CD4-positive, alpha-beta memory T cell (primary cell): ENCODE results near the gene ENO1. TPM values are rescaled to one million over a fixed set of nuclear protein-coding genes. Genes with fewer than 3 reads are reported as not detected.
"Not testable (repeated sequence)": the region's sequence is repeated elsewhere in the genome, so short reads cannot be mapped to it uniquely, and the experiment has no call there.

Experiments used
- CTCF ChIA-PET: fragments of 350-600 bp; sonication (Branson Sonifier 250); formaldehyde crosslinking; loops from one replicate; lab custom pipeline; 2021; ENCODE audit warnings: inconsistent platforms; ENCODE audit not compliant: partially characterized antibody; lab: Charles Lee
- POLR2A ChIA-PET: fragments of 350-600 bp; sonication (Branson Sonifier 250); formaldehyde crosslinking; loops from one replicate; lab custom pipeline; 2021; ENCODE audit not compliant: partially characterized antibody; lab: Charles Lee
- DNase-seq, 5 donors: peaks; one replicate each; pipeline versions ENCODE4 v3.0.0 to v3.0.0-alpha.2; 2020 to 2022; ENCODE audit warnings: mixed read lengths in 1 of 5
- H3K27ac ChIP-seq: one replicate; pipeline ENCODE4 v1.7.0; 2013; ENCODE audit warnings: low read depth, low read length
- H3K27me3 ChIP-seq: 2 replicates; pipeline ENCODE4 v1.7.0; 2013; ENCODE audit warnings: mild to moderate bottlenecking, low read length, moderate library complexity; ENCODE audit not compliant: insufficient read depth
- H3K36me3 ChIP-seq: 2 replicates; pipeline ENCODE4 v1.7.0; 2013; ENCODE audit warnings: mild to moderate bottlenecking, low read length, moderate library complexity; ENCODE audit not compliant: insufficient read depth
- H3K4me1 ChIP-seq: 2 replicates; pipeline ENCODE4 v1.7.0; 2013; ENCODE audit warnings: mild to moderate bottlenecking, low read length, moderate library complexity; ENCODE audit not compliant: insufficient read depth
- H3K4me3 ChIP-seq, 2 donors: one replicate each; pipeline ENCODE4 v1.7.0; 2013; ENCODE audit warnings: low read length in 2 of 2, mild to moderate bottlenecking in 1 of 2
- H3K9me3 ChIP-seq, 2 donors: one replicate each; pipeline ENCODE4 v1.7.0; 2013; ENCODE audit warnings: low read length in 2 of 2, control low read depth in 1 of 2; ENCODE audit not compliant: control insufficient read depth in 1 of 2
- H3K27ac Mint-ChIP-seq, 7 donors: one replicate each; pipeline ENCODE4 v1.8.0; 2020 to 2021; ENCODE audit warnings: mixed read lengths in 7 of 7, mild to moderate bottlenecking in 6 of 7, inconsistent platforms in 3 of 7, moderate library complexity in 3 of 7
- H3K27me3 Mint-ChIP-seq, 2 donors: one replicate each; pipeline ENCODE4 v1.8.0; 2020 to 2021; ENCODE audit warnings: mixed read lengths in 2 of 2
- H3K36me3 Mint-ChIP-seq, 2 donors: one replicate each; pipeline ENCODE4 v1.8.0; 2020 to 2021; ENCODE audit warnings: mixed read lengths in 2 of 2, inconsistent platforms in 1 of 2, mild to moderate bottlenecking in 1 of 2
- H3K4me1 Mint-ChIP-seq, 4 donors: one replicate each; pipeline ENCODE4 v1.8.0; 2020 to 2021; ENCODE audit warnings: mixed read lengths in 4 of 4, mild to moderate bottlenecking in 1 of 4
- H3K4me3 Mint-ChIP-seq, 8 donors: one replicate each; pipeline ENCODE4 v1.8.0; 2020 to 2021; ENCODE audit warnings: mixed read lengths in 8 of 8, mild to moderate bottlenecking in 7 of 8, moderate library complexity in 6 of 8, inconsistent platforms in 3 of 8
- H3K9me3 Mint-ChIP-seq, 8 donors: one replicate each; pipeline ENCODE4 v1.8.0; 2020 to 2021; ENCODE audit warnings: mixed read lengths in 8 of 8, mild to moderate bottlenecking in 5 of 8, inconsistent platforms in 3 of 8, moderate library complexity in 1 of 8
- intact Hi-C: fragments of 100-400 bp; cut with micrococcal nuclease; formaldehyde crosslinking; loops from one replicate; pipeline ENCODE4 v1.15.1; 2023
- polyA plus RNA-seq, 2 donors: library from polyadenylated mRNA; unstranded; fragments of 300-500 nt; fragmentation: Illumina TruSeq; gene quantifications; one replicate each; pipeline ENCODE4 v1.2.3, GENCODE V29; 2021
- total RNA-seq, 2 experiments: library from RNA; stranded (reverse); gene quantifications; one replicate each; pipeline ENCODE4 v1.2.3, GENCODE V29; 2021

The ENO1 gene
- total and polyA plus RNA-seq, 4 experiments from 2014 or later, result 291 to 1,157 (median 688) TPM

- ChIA-PET CTCF (interaction anchor here (2.2 kb wide), 1 partner anchor 18 kb away, joined by 6 read pairs; no protein-coding TSS in a partner anchor), POLR2A (no interaction called here)
- Mint-ChIP-seq H3K4me3 (no peak overlapping the region), H3K27me3 (no peaks in the 10 kb centered on the region), H3K9me3 (peaks cover 0 to 4% (median 0%) of the 10 kb centered on the region in 8 donors), H3K36me3 (no peaks in the 10 kb centered on the region), H3K4me1 (peaks cover 9 to 13% (median 11%) of the 10 kb centered on the region in 4 donors), H3K27ac (peak overlapping the region in 1 of 7 donors; percentile 17)
- no peak overlapping the region for H3K4me3 ChIP-seq
- no peak overlapping the region for H3K27ac ChIP-seq
- H3K36me3 ChIP-seq, result no peaks in the 10 kb centered on the region
- H3K27me3 ChIP-seq, result no peaks in the 10 kb centered on the region
- H3K9me3 ChIP-seq, result no peaks in the 10 kb centered on the region
- intact Hi-C loops, result no loop called here
- H3K4me1 ChIP-seq, result peaks cover 9% of the 10 kb centered on the region
- no peak for DNase-seq
These were observed 47.1 kb downstream of the ENO1 start for GRCh38 chr1:8831340-8831739.

DNA sequence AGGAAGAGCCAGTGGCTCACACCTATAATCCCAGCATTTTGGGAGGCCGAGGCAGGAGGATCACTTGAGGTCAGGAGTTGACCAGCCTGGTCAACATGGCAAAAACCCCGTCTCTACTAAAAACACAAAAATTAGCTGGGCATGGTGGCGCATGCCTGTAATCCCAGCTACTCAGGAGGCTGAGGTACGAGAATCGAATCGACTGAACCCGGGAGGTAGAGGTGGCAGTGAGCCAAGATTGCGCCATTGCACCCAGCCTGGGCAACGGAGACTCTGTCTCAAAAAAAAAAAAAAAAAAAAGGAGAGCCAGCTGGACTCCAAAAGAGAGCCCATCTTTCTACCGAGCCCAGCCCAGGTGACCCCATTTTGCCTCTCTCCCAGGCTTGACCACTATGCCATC lies 47.8 kb downstream of the ENO1 start:
- H3K9me3 Mint-ChIP-seq, H3K27me3 Mint-ChIP-seq, H3K9me3 ChIP-seq, H3K27ac ChIP-seq, H3K27me3 ChIP-seq, H3K4me1 ChIP-seq, POLR2A ChIA-PET, intact Hi-C loops, H3K36me3 Mint-ChIP-seq, H3K4me3 ChIP-seq, DNase-seq, H3K36me3 ChIP-seq: not testable (repeated sequence)
- peak overlapping the region in 2 of 7 donors; percentile 43 to 50 for H3K27ac Mint-ChIP-seq
- peaks cover 9 to 13% (median 11%) of the 10 kb centered on the region in 4 donors for H3K4me1 Mint-ChIP-seq
- CTCF ChIA-PET, result interaction anchor here (0.7 to 2.2 kb wide), 2 partner anchors 18 to 26 kb away, joined by 3 to 6 read pairs; no protein-coding TSS in a partner anchor
- peak overlapping the region in 2 of 8 donors; percentile 30 to 82 for H3K4me3 Mint-ChIP-seq

DNA sequence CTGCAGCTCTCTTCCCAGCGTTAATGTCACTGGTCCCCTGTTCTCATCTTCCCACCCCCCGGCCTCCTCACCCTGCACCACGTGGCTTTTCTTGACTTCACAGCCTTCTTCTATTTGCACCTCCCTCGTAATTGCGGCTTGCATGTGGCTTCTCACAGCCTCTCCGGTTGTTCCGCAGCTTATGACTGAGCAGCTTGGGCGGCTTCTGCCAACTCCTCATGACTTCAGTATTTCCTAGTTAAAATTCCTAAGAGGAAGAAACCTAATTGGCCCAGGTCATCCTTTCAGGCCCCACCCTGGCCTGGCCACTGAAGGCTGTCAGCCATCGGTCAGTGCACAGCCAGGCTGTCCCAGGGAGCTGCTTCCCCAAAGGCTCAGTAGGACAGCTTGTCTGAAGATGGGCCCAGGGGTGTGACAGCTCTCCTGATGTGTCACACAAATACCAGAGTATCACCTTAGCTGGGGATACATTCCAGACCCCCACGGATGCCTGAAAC lies 52.5 kb downstream of the ENO1 start:
- DNase-seq, result no peak
- intact Hi-C loops, result no loop called here
- no peak overlapping the region for H3K27ac Mint-ChIP-seq
- ChIA-PET POLR2A (no interaction called here), CTCF (interaction anchor here (0.7 kb wide), 1 partner anchor 23 kb away, joined by 4 read pairs; no protein-coding TSS in a partner anchor)
- Histone ChIP-seq H3K27me3 (no peaks in the 10 kb centered on the region), H3K27ac (no peak overlapping the region), H3K4me1 (peaks cover 9% of the 10 kb centered on the region), H3K4me3 (no peak overlapping the region), H3K9me3 (no peaks in the 10 kb centered on the region), H3K36me3 (no peaks in the 10 kb centered on the region)
- no peak overlapping the region for H3K4me3 Mint-ChIP-seq
- H3K27me3 Mint-ChIP-seq, result peaks cover 0 to 2% of the 10 kb centered on the region in 2 donors
- peaks cover 0 to 2% (median 0%) of the 10 kb centered on the region in 8 donors for H3K9me3 Mint-ChIP-seq
- H3K36me3 Mint-ChIP-seq, result no peaks in the 10 kb centered on the region
- H3K4me1 Mint-ChIP-seq, result peaks cover 9 to 13% (median 11%) of the 10 kb centered on the region in 4 donors

- CTCF ChIA-PET, result no interaction called here
These were observed 55.2 kb downstream of the ENO1 start for GRCh38 chr1:8823295-8823664.

GRCh38 chr1:8822373-8823294 lies 55.9 kb downstream of the ENO1 start:
- H3K4me3 ChIP-seq, result no peak overlapping the region
- Mint-ChIP-seq H3K27ac (no peak overlapping the region), H3K27me3 (peaks cover 2 to 4% of the 10 kb centered on the region in 2 donors), H3K4me3 (peak overlapping the region in 1 of 8 donors; percentile 9), H3K4me1 (peaks cover 4 to 8% (median 7%) of the 10 kb centered on the region in 4 donors), H3K9me3 (no peaks in the 10 kb centered on the region), H3K36me3 (no peaks in the 10 kb centered on the region)
- H3K9me3 ChIP-seq, result no peaks in the 10 kb centered on the region
- H3K4me1 ChIP-seq, result peaks cover 5% of the 10 kb centered on the region
- no peak for DNase-seq
- H3K27me3 ChIP-seq, result no peaks in the 10 kb centered on the region
- no peaks in the 10 kb centered on the region for H3K36me3 ChIP-seq
- H3K27ac ChIP-seq, result no peak overlapping the region
- ChIA-PET POLR2A (no interaction called here), CTCF (no interaction called here)
- intact Hi-C loops, result no loop called here

More at GRCh38 chr1:8823295-8823664, 55.2 kb downstream of the ENO1 start:
- Histone ChIP-seq H3K4me1 (peaks cover 2% of the 10 kb centered on the region), H3K27me3 (no peaks in the 10 kb centered on the region), H3K27ac (no peak overlapping the region), H3K36me3 (no peaks in the 10 kb centered on the region), H3K4me3 (no peak overlapping the region), H3K9me3 (no peaks in the 10 kb centered on the region)
- Mint-ChIP-seq H3K9me3 (no peaks in the 10 kb centered on the region), H3K4me3 (no peak overlapping the region), H3K27ac (no peak overlapping the region), H3K4me1 (peaks cover 1 to 4% (median 3%) of the 10 kb centered on the region in 4 donors), H3K36me3 (no peaks in the 10 kb centered on the region), H3K27me3 (peaks cover 0 to 4% of the 10 kb centered on the region in 2 donors)
- no peak for DNase-seq
- POLR2A ChIA-PET, result no interaction called here
- intact Hi-C loops, result no loop called here

DNA sequence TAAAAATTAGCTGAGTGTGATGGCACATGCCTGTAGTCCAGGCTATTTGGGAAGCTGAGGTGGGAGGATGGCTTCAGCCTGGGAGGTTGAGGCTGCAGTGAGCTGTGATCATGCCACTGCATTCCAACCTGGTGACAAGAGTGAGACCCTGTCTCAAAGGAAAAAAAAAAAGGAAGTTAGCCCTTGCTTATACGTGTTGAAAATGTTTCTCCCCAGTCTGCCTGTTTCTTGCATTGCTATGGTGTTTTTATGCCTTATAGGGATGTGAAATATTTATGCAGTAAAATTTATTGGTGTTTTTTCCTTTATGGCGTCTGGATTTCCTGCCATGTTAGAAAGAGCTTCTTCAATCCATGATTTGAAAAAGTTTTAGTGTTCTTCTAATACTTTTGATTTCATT lies 57.4 kb downstream of the ENO1 start:
- H3K36me3 Mint-ChIP-seq, result peaks cover 0 to 8% of the 10 kb centered on the region in 2 donors
- ChIA-PET POLR2A (interaction anchor here (0.5 kb wide), 1 partner anchor 16 kb away, joined by 3 read pairs; no protein-coding TSS in a partner anchor), CTCF (interaction anchor here (1.0 to 3.3 kb wide), 2 partner anchors 28 to 38 kb away, joined by 3 to 18 read pairs; no protein-coding TSS in a partner anchor)
- DNase-seq, result no peak
- no peak overlapping the region for H3K4me3 Mint-ChIP-seq
- no peak overlapping the region for H3K27ac ChIP-seq
- intact Hi-C loops, result no loop called here
- peaks cover 2 to 4% of the 10 kb centered on the region in 2 donors for H3K27me3 Mint-ChIP-seq
- H3K27me3 ChIP-seq, result no peaks in the 10 kb centered on the region
- peaks cover 9 to 17% (median 15%) of the 10 kb centered on the region in 4 donors for H3K4me1 Mint-ChIP-seq
- no peaks in the 10 kb centered on the region for H3K9me3 ChIP-seq
- H3K4me3 ChIP-seq, result no peak overlapping the region
- H3K9me3 Mint-ChIP-seq, result no peaks in the 10 kb centered on the region
- H3K36me3 ChIP-seq, result no peaks in the 10 kb centered on the region
- peaks cover 14% of the 10 kb centered on the region for H3K4me1 ChIP-seq
- H3K27ac Mint-ChIP-seq, result peak overlapping the region in 1 of 7 donors; percentile 40

GRCh38 chr1:8818789-8819188 lies 59.7 kb downstream of the ENO1 start:
- H3K36me3 Mint-ChIP-seq, H3K27me3 ChIP-seq, H3K27ac ChIP-seq, H3K36me3 ChIP-seq, DNase-seq, H3K4me3 ChIP-seq, POLR2A ChIA-PET, H3K9me3 Mint-ChIP-seq, H3K27me3 Mint-ChIP-seq, H3K9me3 ChIP-seq: not testable (repeated sequence)
- H3K4me1 Mint-ChIP-seq, result peaks cover 22 to 40% (median 29%) of the 10 kb centered on the region in 4 donors
- peaks cover 28% of the 10 kb centered on the region for H3K4me1 ChIP-seq
- H3K4me3 Mint-ChIP-seq, result peak overlapping the region in 4 of 8 donors; percentile 42 to 92 (median 87)
- H3K27ac Mint-ChIP-seq, result peak overlapping the region in 2 of 7 donors; percentile 55 to 92
- CTCF ChIA-PET, result interaction anchor here (0.7 to 3.3 kb wide), 2 partner anchors 30 to 114 kb away, joined by 3 to 18 read pairs; no protein-coding TSS in a partner anchor
- intact Hi-C loops, result loop anchor here (5.0 to 10.0 kb wide), 2 partner anchors 39 to 114 kb away; no protein-coding TSS in a partner anchor
